HS-27A (cell line): ENCODE data around the gene DNAH5.
A peak's percentile ranks its signal among the peaks of the same experiment; 100 is the strongest.
"Not testable (repeated sequence)": the region's sequence is repeated elsewhere in the genome, so short reads cannot be mapped to it uniquely, and the experiment has no call there.

Source experiments
- DNase-seq: peaks from one replicate; pipeline ENCODE4 v3.0.0-alpha.2; 2012; ENCODE audit warnings: low read depth, missing footprints

Gene DNAH5

GRCh38 chr5:13944560-13945199 is at the start of gene DNAH5:
TSS of gene DNAH5 (minus strand) at chr5:13944688. CDS start at chr5:13944438, 250 bp downstream.
- no peak for DNase-seq

GRCh38 chr5:13993926-13994325 is 49.4 kb upstream of the DNAH5 start:
- no peak for DNase-seq

GRCh38 chr5:13992795-13993194 is 48.3 kb upstream of the DNAH5 start:
- no peak for DNase-seq

- no peak for DNase-seq
Measured at GRCh38 chr5:13991365-13991764, 46.9 kb upstream of the DNAH5 start.

GRCh38 chr5:13990896-13991295 is 46.4 kb upstream of the DNAH5 start:
- DNase-seq: no peak

- no peak for DNase-seq
Measured at GRCh38 chr5:13989832-13990231, 45.3 kb upstream of the DNAH5 start.

- DNase-seq: peak; percentile 70
Measured at GRCh38 chr5:13987843-13988464, 43.5 kb upstream of the DNAH5 start.

- DNase-seq: peak; percentile 95
Measured at GRCh38 chr5:13985731-13986418, 41.4 kb upstream of the DNAH5 start.

GRCh38 chr5:13984888-13985287 is 40.4 kb upstream of the DNAH5 start:
- DNase-seq: not testable (repeated sequence)

- peak; percentile 40 for DNase-seq
Measured at GRCh38 chr5:13976867-13977830, 32.7 kb upstream of the DNAH5 start.

GRCh38 chr5:13976223-13976622 is 31.7 kb upstream of the DNAH5 start:
- DNase-seq: no peak

GRCh38 chr5:13975246-13975645 is 30.8 kb upstream of the DNAH5 start:
- DNase-seq: no peak

- DNase-seq: no peak
Measured at GRCh38 chr5:13973724-13974123, 29.2 kb upstream of the DNAH5 start.

- no peak for DNase-seq
Measured at GRCh38 chr5:13972029-13972428, 27.5 kb upstream of the DNAH5 start.

- DNase-seq: peak; percentile 54
Measured at GRCh38 chr5:13957032-13957645, 12.7 kb upstream of the DNAH5 start.

- DNase-seq: no peak
Measured at GRCh38 chr5:13956471-13956870, 12.0 kb upstream of the DNAH5 start.

GRCh38 chr5:13955896-13956295 is 11.4 kb upstream of the DNAH5 start:
- DNase-seq: peak; percentile 68

- DNase-seq: no peak
Measured at GRCh38 chr5:13946111-13946510, 1.6 kb upstream of the DNAH5 start.

- DNase-seq: no peak
Measured at GRCh38 chr5:13945271-13945670, 783 bp upstream of the DNAH5 start.

- DNase-seq: no peak
Measured at GRCh38 chr5:13943676-13944075, 812 bp downstream of the DNAH5 start.

- DNase-seq: no peak
Measured at GRCh38 chr5:13941468-13941867, 3.0 kb downstream of the DNAH5 start.

- no peak for DNase-seq
Measured at GRCh38 chr5:13939638-13940037, 4.8 kb downstream of the DNAH5 start.
